Measurements from ENCODE around the gene PLA2G12B. TPM values are rescaled to one million over a fixed set of nuclear protein-coding genes. Genes with fewer than 3 reads are reported as not detected.
"Not testable (repeated sequence)": the region's sequence is repeated elsewhere in the genome, so short reads cannot be mapped to it uniquely, and the experiment has no call there.

Gene PLA2G12B
- total RNA-seq (ENCODE audit: insufficient read depth, low replicate concordance) = 0.72 TPM

- no peak for DNase-seq (ENCODE audit: low spot score)
These were observed at the start of gene PLA2G12B for GRCh38 chr10:72954596-72955554. TSS of gene PLA2G12B (minus strand) at chr10:72954806. CDS start at chr10:72954685, 121 bp downstream.

- no peak for DNase-seq (ENCODE audit: low spot score)
These were observed 49.2 kb upstream of the PLA2G12B start for GRCh38 chr10:73003822-73004221.

GRCh38 chr10:73000973-73001372 lies 46.4 kb upstream of the PLA2G12B start:
- DNase-seq (ENCODE audit: low spot score) = no peak

GRCh38 chr10:72997099-72997498 lies 42.5 kb upstream of the PLA2G12B start:
- no peak for DNase-seq (ENCODE audit: low spot score)

- DNase-seq (ENCODE audit: low spot score) = not testable (repeated sequence)
These were observed 40.9 kb upstream of the PLA2G12B start for GRCh38 chr10:72995459-72995858.

GRCh38 chr10:72989771-72990170 lies 35.2 kb upstream of the PLA2G12B start:
- DNase-seq (ENCODE audit: low spot score) = not testable (repeated sequence)

GRCh38 chr10:72984618-72985017 lies 30.0 kb upstream of the PLA2G12B start:
- not testable (repeated sequence) for DNase-seq (ENCODE audit: low spot score)

GRCh38 chr10:72981882-72982529 lies 27.4 kb upstream of the PLA2G12B start:
- no peak for DNase-seq (ENCODE audit: low spot score)

- no peak for DNase-seq (ENCODE audit: low spot score)
These were observed 26.6 kb upstream of the PLA2G12B start for GRCh38 chr10:72981028-72981881.

- no peak for DNase-seq (ENCODE audit: low spot score)
These were observed 25.7 kb upstream of the PLA2G12B start for GRCh38 chr10:72980348-72980747.

GRCh38 chr10:72979709-72980108 lies 25.1 kb upstream of the PLA2G12B start:
- no peak for DNase-seq (ENCODE audit: low spot score)

- no peak for DNase-seq (ENCODE audit: low spot score)
These were observed 22.3 kb upstream of the PLA2G12B start for GRCh38 chr10:72976886-72977285.

- no peak for DNase-seq (ENCODE audit: low spot score)
These were observed 1.4 kb upstream of the PLA2G12B start for GRCh38 chr10:72956001-72956400.

- DNase-seq (ENCODE audit: low spot score) = no peak
These were observed 393 bp downstream of the PLA2G12B start for GRCh38 chr10:72954230-72954595.

GRCh38 chr10:72953687-72954086 lies 919 bp downstream of the PLA2G12B start:
- no peak for DNase-seq (ENCODE audit: low spot score)

GRCh38 chr10:72952642-72953158 lies 1.9 kb downstream of the PLA2G12B start:
- no peak for DNase-seq (ENCODE audit: low spot score)

- no peak for DNase-seq (ENCODE audit: low spot score)
These were observed 2.4 kb downstream of the PLA2G12B start for GRCh38 chr10:72952189-72952588.

GRCh38 chr10:72951760-72952159 lies 2.8 kb downstream of the PLA2G12B start:
- DNase-seq (ENCODE audit: low spot score) = no peak

GRCh38 chr10:72948762-72949161 lies 5.8 kb downstream of the PLA2G12B start:
- no peak for DNase-seq (ENCODE audit: low spot score)

GRCh38 chr10:72946963-72947362 lies 7.6 kb downstream of the PLA2G12B start:
- no peak for DNase-seq (ENCODE audit: low spot score)

- no peak for DNase-seq (ENCODE audit: low spot score)
These were observed 10.9 kb downstream of the PLA2G12B start for GRCh38 chr10:72943498-72944234.

Data from umbilical cord (tissue), 2 donors.